Heart left ventricle (tissue), 16 donors: ENCODE results near the gene CUL7. TPM values are rescaled to one million over a fixed set of nuclear protein-coding genes. Genes with fewer than 3 reads are reported as not detected.

Experiments used
- ATAC-seq, 4 donors: fragments of 200-7000 bp; cut with Tn5 transposase; one replicate each; pipeline ENCODE4 v1.9.1; 2020 to 2022; ENCODE audit warnings: moderate library complexity in 4 of 4, mild to moderate bottlenecking in 3 of 4, moderate number of reproducible peaks in 1 of 4
- DNase-seq, 5 donors: peaks; one replicate each; pipeline ENCODE4 v3.0.0-alpha.2; 2020
- H3K27ac ChIP-seq, 12 donors: fragments of 200-600 bp; sonication (generic) in 4 of 12; one replicate each; pipeline versions ENCODE4 v1.5.0 to v1.8.0; 2016 to 2022; ENCODE audit warnings: mild to moderate bottlenecking in 2 of 12
- H3K27me3 ChIP-seq, 9 donors: fragments of 200-600 bp; sonication (generic) in 2 of 9; one replicate each; pipeline versions ENCODE4 v1.5.1 to v1.8.0; 2016 to 2022; ENCODE audit warnings: mild to moderate bottlenecking in 3 of 9
- H3K36me3 ChIP-seq, 9 donors: fragments of 200-600 bp; sonication (generic) in 2 of 9; one replicate each; pipeline versions ENCODE4 v1.5.0 to v1.8.0; 2018 to 2022; ENCODE audit warnings: mild to moderate bottlenecking in 2 of 9
- H3K4me1 ChIP-seq, 12 donors: fragments of 200-600 bp; sonication (generic) in 4 of 12; one replicate each; pipeline versions ENCODE4 v1.5.0 to v1.8.0; 2016 to 2022; ENCODE audit warnings: mild to moderate bottlenecking in 3 of 12
- H3K4me3 ChIP-seq, 12 donors: fragments of 200-600 bp; sonication (generic) in 4 of 12; one replicate each; pipeline versions ENCODE4 v1.5.0 to v1.8.0; 2017 to 2022; ENCODE audit warnings: mild to moderate bottlenecking in 9 of 12, moderate library complexity in 4 of 12
- H3K9me3 ChIP-seq, 12 donors: fragments of 200-600 bp; sonication (generic) in 4 of 12; one replicate each; pipeline versions ENCODE4 v1.5.0 to v1.8.0; 2016 to 2022; ENCODE audit warnings: mild to moderate bottlenecking in 1 of 12
- POLR2A ChIP-seq, 2 donors: fragments of 450-650 bp; IDR thresholded peaks; one replicate each; pipeline ENCODE4 v1.6.1; 2017; ENCODE audit warnings: antibody characterized with exemption in 2 of 2, mild to moderate bottlenecking in 2 of 2, moderate library complexity in 2 of 2
- WGBS, 4 donors: extraction: QIAGEN DNeasy Blood & Tissue Kit in 2 of 4; methylation state at CpG; one replicate each; pipeline versions ENCODE4 v1.1.5 to v1.1.7; 2013 to 2018; 5-methylcytosine and 5-hydroxymethylcytosine counted together
- intact Hi-C, 10 donors: fragments of 100-400 bp; cut with DNase I; formaldehyde crosslinking; loops; one replicate each; pipeline versions ENCODE4 v1.11.1 to v1.14.2; 2022
- polyA plus RNA-seq, 2 donors: library from polyadenylated mRNA; stranded (reverse); fragments of 200-250 nt; gene quantifications; one replicate each; pipeline ENCODE4 v1.2.3, GENCODE V29; 2013
- total RNA-seq, 9 donors: library from RNA; depleted of rRNA in 2 of 9; stranded (reverse); fragments of >200 nt in 2 of 9; fragmentation: NEBNext Ultra II Directional in 3 of 9; extraction: Animal tissue kit (Norgen Biotek cat#: 25700) in 3 of 9; gene quantifications; one replicate each; pipeline versions ENCODE4 v1.1.0 to v1.2.4, GENCODE V29; 2016 to 2023
- TF ChIP-seq, protein P1 (sequence below), 12 donors: fragments of 200-600 bp; sonication (generic) in 4 of 12; IDR thresholded peaks; one replicate each; pipeline versions ENCODE4 v1.5.0 to v1.8.0; 2018 to 2022; ENCODE audit warnings: antibody characterized with exemption in 12 of 12, mild to moderate bottlenecking in 5 of 12
- donor health status: ischemic (EF 13 %, LVEDD 7.1; RV severe dilation, severe dysfunction).
- donor health status: healthy with polysubstance abuse.
- donor health status: DM: no; HTN: yes; CAD: no.
- donor health status: DM: no; HTN: no; CAD: no.
- donor health status: ischemic (EF 25% LVEDD 6.9; RV normal size, moderate dysfunction).
- donor health status: ischemic (EF 25% LVEDD 5.7; RV mildly dilated, moderate dysfunction).
- donor health status: healthy.
- donor health status: DM: yes; HTN: yes; CAD: no.
- donor health status: ischemic (EF 35%, LVEDD 5.7; RV mildly dilated, moderate dysfunction).
- donor health status: nonischemic (EF 11% LVEDD 7.7; RV severe dilation, severe dysfunction).
- donor health status: DM: yes; HTN: yes; CAD: no.
- donor health status: PGD.
- donor health status: ischemic (EF 29% LVEDD 5.4; RV normal size, mild dysfunction).
- donor health status: nonischemic (EF 23%, LVEDD 6.1; RV moderate dilation, normal function).

Gene CUL7
- total and polyA plus RNA-seq, 11 donors: 3.5 to 13.2 (median 7.9) TPM

- Histone ChIP-seq H3K27me3 (no peaks in the 10 kb centered on the region), H3K36me3 (peaks cover under 1 to 62% (median 54%) of the 10 kb centered on the region in 9 donors), H3K4me1 (peaks cover 0 to 64% (median 47%) of the 10 kb centered on the region in 12 donors), H3K27ac (peak overlapping the region; percentile 7 to 96 (median 87)), H3K9me3 (no peaks in the 10 kb centered on the region), H3K4me3 (peak overlapping the region in 11 of 12 donors; percentile 72 to 98 (median 92))
- WGBS, 4 donors: 49 to 61% (median 56%) methylated on average over 3 to 5 of the region's 5 CpGs
- TF ChIP-seq, protein P1, sequence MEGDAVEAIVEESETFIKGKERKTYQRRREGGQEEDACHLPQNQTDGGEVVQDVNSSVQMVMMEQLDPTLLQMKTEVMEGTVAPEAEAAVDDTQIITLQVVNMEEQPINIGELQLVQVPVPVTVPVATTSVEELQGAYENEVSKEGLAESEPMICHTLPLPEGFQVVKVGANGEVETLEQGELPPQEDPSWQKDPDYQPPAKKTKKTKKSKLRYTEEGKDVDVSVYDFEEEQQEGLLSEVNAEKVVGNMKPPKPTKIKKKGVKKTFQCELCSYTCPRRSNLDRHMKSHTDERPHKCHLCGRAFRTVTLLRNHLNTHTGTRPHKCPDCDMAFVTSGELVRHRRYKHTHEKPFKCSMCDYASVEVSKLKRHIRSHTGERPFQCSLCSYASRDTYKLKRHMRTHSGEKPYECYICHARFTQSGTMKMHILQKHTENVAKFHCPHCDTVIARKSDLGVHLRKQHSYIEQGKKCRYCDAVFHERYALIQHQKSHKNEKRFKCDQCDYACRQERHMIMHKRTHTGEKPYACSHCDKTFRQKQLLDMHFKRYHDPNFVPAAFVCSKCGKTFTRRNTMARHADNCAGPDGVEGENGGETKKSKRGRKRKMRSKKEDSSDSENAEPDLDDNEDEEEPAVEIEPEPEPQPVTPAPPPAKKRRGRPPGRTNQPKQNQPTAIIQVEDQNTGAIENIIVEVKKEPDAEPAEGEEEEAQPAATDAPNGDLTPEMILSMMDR (IDR thresholded peaks at IDR 0.05): no peak
- no peak for TF ChIP-seq POLR2A (IDR thresholded peaks at IDR 0.05)
- DNase-seq (no peak), ATAC-seq (peak in 1 of 4 donors; percentile 2)
- intact Hi-C loops: loop anchor here in 1 of 10 donors (2.0 kb wide), 1 partner anchor 32 kb away; the partner anchor contains the start of gene CUL7
These were observed 32.8 kb downstream of the CUL7 start for GRCh38 chr6:43020847-43021246.

- Histone ChIP-seq H3K4me1 (peaks cover 0 to 71% (median 54%) of the 10 kb centered on the region in 12 donors), H3K9me3 (no peaks in the 10 kb centered on the region), H3K36me3 (peaks cover 0 to 55% (median 48%) of the 10 kb centered on the region in 9 donors), H3K4me3 (peak overlapping the region in 1 of 12 donors; percentile 98), H3K27ac (peak overlapping the region in 3 of 12 donors; percentile 93 to 96 (median 94)), H3K27me3 (no peaks in the 10 kb centered on the region)
- intact Hi-C loops: loop anchor here in 1 of 10 donors (2.0 kb wide), 1 partner anchor 33 kb away; the partner anchor contains the start of gene CUL7
- DNase-seq: no peak
- WGBS, 4 donors: 93 to 95% (median 94%) methylated on average over 3 of the region's 3 CpGs
- ATAC-seq: no peak
- TF ChIP-seq, protein P1 (IDR thresholded peaks at IDR 0.05): no peak
- TF ChIP-seq POLR2A (IDR thresholded peaks at IDR 0.05): no peak
These were observed 33.5 kb downstream of the CUL7 start for GRCh38 chr6:43020052-43020705.

DNA sequence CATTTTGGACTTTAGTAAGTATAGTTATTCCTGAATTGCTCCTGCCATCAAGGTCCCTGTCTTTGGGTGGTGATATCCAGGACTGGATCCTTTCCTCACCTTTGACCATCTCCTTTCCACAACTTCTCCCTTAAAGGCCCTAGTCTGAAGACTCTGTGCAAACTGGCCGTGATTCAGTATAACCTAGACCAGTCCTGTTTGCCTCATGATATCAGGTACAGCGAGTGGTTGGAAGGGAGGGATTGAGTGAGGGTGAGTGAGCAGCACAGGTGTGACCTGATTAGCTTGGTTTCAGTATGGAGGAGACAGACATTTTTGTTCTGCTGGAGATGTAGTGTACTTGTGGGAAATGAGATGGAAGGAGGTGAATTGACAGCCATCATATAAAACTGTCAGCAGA lies 34.5 kb downstream of the CUL7 start:
- no peak for DNase-seq
- H3K27ac ChIP-seq: peak overlapping the region in 1 of 12 donors; percentile 82
- H3K36me3 ChIP-seq: peaks cover 0 to 47% (median 38%) of the 10 kb centered on the region in 9 donors
- no peaks in the 10 kb centered on the region for H3K27me3 ChIP-seq
- no peaks in the 10 kb centered on the region for H3K9me3 ChIP-seq
- intact Hi-C loops: loop anchor here in 5 of 10 donors (5.0 to 10.0 kb wide), 3 partner anchors 33 to 114 kb away; partner anchors contain the start of gene CUL7 (in 4 of the 5)
- ATAC-seq: no peak
- peaks cover 4 to 72% (median 60%) of the 10 kb centered on the region in 12 donors for H3K4me1 ChIP-seq
- H3K4me3 ChIP-seq: no peak overlapping the region
- WGBS, 4 donors: 87 to 97% (median 91%) methylated on average over 2 of the region's 2 CpGs
- TF ChIP-seq, protein P1 (IDR thresholded peaks at IDR 0.05): no peak
- no peak for TF ChIP-seq POLR2A (IDR thresholded peaks at IDR 0.05)

- H3K36me3 ChIP-seq: peaks cover 0 to 42% (median 38%) of the 10 kb centered on the region in 9 donors
- no peaks in the 10 kb centered on the region for H3K9me3 ChIP-seq
- no peak for TF ChIP-seq POLR2A (IDR thresholded peaks at IDR 0.05)
- TF ChIP-seq, protein P1 (IDR thresholded peaks at IDR 0.05): no peak
- intact Hi-C loops: loop anchor here in 5 of 10 donors (5.0 to 10.0 kb wide), 3 partner anchors 35 to 112 kb away; partner anchors contain the start of gene CUL7 (in 4 of the 5)
- peaks cover 4 to 62% (median 53%) of the 10 kb centered on the region in 12 donors for H3K4me1 ChIP-seq
- no peaks in the 10 kb centered on the region for H3K27me3 ChIP-seq
- peak in 1 of 4 donors; percentile 2 for ATAC-seq
- peak in 3 of 5 donors; percentile 34 to 60 (median 40) for DNase-seq
- peak overlapping the region in 9 of 12 donors; percentile 20 to 90 (median 67) for H3K4me3 ChIP-seq
- peak overlapping the region; percentile 64 to 97 (median 84) for H3K27ac ChIP-seq
- 20 to 65% (median 41%) methylated on average over 5 to 12 of the region's 12 CpGs for WGBS, 4 donors
These were observed 36.7 kb downstream of the CUL7 start for GRCh38 chr6:43016943-43017334.
